KG1 (cell line): ENCODE data around the gene URM1.

Experiments used
- DNase-seq: peaks from one replicate; lab custom pipeline; 2025; lab: John Stamatoyannopoulos, UW

The URM1 gene

GRCh38 chr9:128349125-128349524 is 22.0 kb upstream of the URM1 start:
- no peak for DNase-seq

- no peak for DNase-seq
Measured at GRCh38 chr9:128349772-128350171, 21.4 kb upstream of the URM1 start.

- DNase-seq, result no peak
Measured at GRCh38 chr9:128355451-128355850, 15.7 kb upstream of the URM1 start.

- DNase-seq, result no peak
Measured at GRCh38 chr9:128358090-128358489, 13.1 kb upstream of the URM1 start.

- no peak for DNase-seq
Measured at GRCh38 chr9:128358861-128359260, 12.3 kb upstream of the URM1 start.

GRCh38 chr9:128360826-128361225 is 10.3 kb upstream of the URM1 start:
- no peak for DNase-seq

GRCh38 chr9:128361296-128361985 is 9.7 kb upstream of the URM1 start:
- DNase-seq, result no peak

- DNase-seq, result peak; percentile 29
Measured at GRCh38 chr9:128361986-128362646, 9.1 kb upstream of the URM1 start.

- DNase-seq, result no peak
Measured at GRCh38 chr9:128362774-128363173, 8.4 kb upstream of the URM1 start.

GRCh38 chr9:128365525-128365924 is 5.6 kb upstream of the URM1 start:
- DNase-seq, result no peak

GRCh38 chr9:128369024-128369706 is 2.0 kb upstream of the URM1 start:
- no peak for DNase-seq

- DNase-seq, result no peak
Measured at GRCh38 chr9:128370367-128370751, 815 bp upstream of the URM1 start.

GRCh38 chr9:128371630-128372117 is 500 bp downstream of the URM1 start:
- no peak for DNase-seq

- no peak for DNase-seq
Measured at GRCh38 chr9:128372188-128372641, 1.0 kb downstream of the URM1 start.

GRCh38 chr9:128372784-128373183 is 1.6 kb downstream of the URM1 start:
- DNase-seq, result no peak

- no peak for DNase-seq
Measured at GRCh38 chr9:128374221-128374675, 3.1 kb downstream of the URM1 start.

- no peak for DNase-seq
Measured at GRCh38 chr9:128375865-128376264, 4.7 kb downstream of the URM1 start.

- DNase-seq, result no peak
Measured at GRCh38 chr9:128382261-128382660, 11.1 kb downstream of the URM1 start.

GRCh38 chr9:128383007-128383753 is 12.0 kb downstream of the URM1 start:
- no peak for DNase-seq

GRCh38 chr9:128383791-128384190 is 12.6 kb downstream of the URM1 start:
- no peak for DNase-seq

GRCh38 chr9:128384801-128385495 is 13.8 kb downstream of the URM1 start:
- no peak for DNase-seq
